Parathyroid adenoma (tissue), 2 donors: Measurements from ENCODE around the gene SPAG9.

ENCODE experiments used
- H2AFZ ChIP-seq: fragments of 300-600 bp; sonication (generic); one replicate; pipeline ENCODE4 v1.7.0; 2017; ENCODE audit warnings: antibody characterized with exemption, mild to moderate bottlenecking
- H3K27ac ChIP-seq: fragments of 300-600 bp; sonication (generic); one replicate; pipeline ENCODE4 v1.7.0; 2017
- H3K27me3 ChIP-seq: fragments of 300-600 bp; sonication (generic); one replicate; pipeline ENCODE4 v1.7.0; 2017; ENCODE audit warnings: low read length; ENCODE audit not compliant: control insufficient read depth, insufficient read depth
- H3K36me3 ChIP-seq: fragments of 300-600 bp; sonication (generic); one replicate; pipeline ENCODE4 v1.7.0; 2017; ENCODE audit warnings: low read length; ENCODE audit not compliant: control insufficient read depth, insufficient read depth
- H3K4me1 ChIP-seq: fragments of 300-600 bp; sonication (generic); one replicate; pipeline ENCODE4 v1.7.0; 2017; ENCODE audit warnings: control low read depth
- H3K4me2 ChIP-seq: fragments of 300-600 bp; sonication (generic); one replicate; pipeline ENCODE4 v1.7.0; 2017; ENCODE audit warnings: low read length
- H3K4me3 ChIP-seq: fragments of 300-600 bp; sonication (generic); one replicate; pipeline ENCODE4 v1.7.0; 2017; ENCODE audit warnings: low read depth, low read length
- H3K79me2 ChIP-seq: fragments of 300-600 bp; sonication (generic); one replicate; pipeline ENCODE4 v1.7.0; 2017; ENCODE audit warnings: control low read depth
- H3K9ac ChIP-seq: fragments of 300-600 bp; sonication (generic); one replicate; pipeline ENCODE4 v1.7.0; 2017; ENCODE audit warnings: mild to moderate bottlenecking
- H3K9me3 ChIP-seq: fragments of 300-600 bp; sonication (generic); one replicate; pipeline ENCODE4 v1.7.0; 2017; ENCODE audit warnings: low read length; ENCODE audit not compliant: control insufficient read depth
- TF ChIP-seq, protein P1 (sequence below): fragments of 300-600 bp; sonication (generic); IDR thresholded peaks from one replicate; pipeline ENCODE4 v1.7.0; 2017; ENCODE audit warnings: antibody characterized with exemption, mild to moderate bottlenecking
- donor health status: primary hyperparathyroidism.

The SPAG9 gene

DNA sequence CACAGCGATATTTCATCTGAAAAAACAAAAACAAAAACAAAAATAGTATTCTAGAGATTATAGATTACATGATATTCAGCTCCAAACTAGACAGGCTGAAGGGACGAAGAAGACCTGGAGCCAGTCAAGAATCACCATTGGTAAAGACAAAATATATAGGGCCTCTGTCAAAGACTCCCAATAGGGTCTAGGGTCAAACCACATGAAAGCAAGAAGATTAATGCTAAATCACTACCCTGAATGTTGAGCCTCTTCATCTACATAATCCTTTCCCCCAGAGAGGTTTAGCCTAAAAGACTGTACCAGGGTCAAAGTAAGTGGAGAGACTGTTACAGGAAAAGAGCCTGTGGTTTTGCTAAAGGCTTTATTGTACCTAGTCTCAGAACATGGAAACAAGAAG lies 21.9 kb upstream of the SPAG9 start:
- H2AFZ ChIP-seq = no peak overlapping the region
- H3K4me1 ChIP-seq = no peaks in the 10 kb centered on the region
- H3K79me2 ChIP-seq = no peaks in the 10 kb centered on the region
- TF ChIP-seq, protein P1, sequence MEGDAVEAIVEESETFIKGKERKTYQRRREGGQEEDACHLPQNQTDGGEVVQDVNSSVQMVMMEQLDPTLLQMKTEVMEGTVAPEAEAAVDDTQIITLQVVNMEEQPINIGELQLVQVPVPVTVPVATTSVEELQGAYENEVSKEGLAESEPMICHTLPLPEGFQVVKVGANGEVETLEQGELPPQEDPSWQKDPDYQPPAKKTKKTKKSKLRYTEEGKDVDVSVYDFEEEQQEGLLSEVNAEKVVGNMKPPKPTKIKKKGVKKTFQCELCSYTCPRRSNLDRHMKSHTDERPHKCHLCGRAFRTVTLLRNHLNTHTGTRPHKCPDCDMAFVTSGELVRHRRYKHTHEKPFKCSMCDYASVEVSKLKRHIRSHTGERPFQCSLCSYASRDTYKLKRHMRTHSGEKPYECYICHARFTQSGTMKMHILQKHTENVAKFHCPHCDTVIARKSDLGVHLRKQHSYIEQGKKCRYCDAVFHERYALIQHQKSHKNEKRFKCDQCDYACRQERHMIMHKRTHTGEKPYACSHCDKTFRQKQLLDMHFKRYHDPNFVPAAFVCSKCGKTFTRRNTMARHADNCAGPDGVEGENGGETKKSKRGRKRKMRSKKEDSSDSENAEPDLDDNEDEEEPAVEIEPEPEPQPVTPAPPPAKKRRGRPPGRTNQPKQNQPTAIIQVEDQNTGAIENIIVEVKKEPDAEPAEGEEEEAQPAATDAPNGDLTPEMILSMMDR = no peak
- no peak overlapping the region for H3K27ac ChIP-seq
- no peaks in the 10 kb centered on the region for H3K27me3 ChIP-seq
- no peaks in the 10 kb centered on the region for H3K36me3 ChIP-seq
- H3K4me3 ChIP-seq = no peak overlapping the region
- H3K9me3 ChIP-seq = no peaks in the 10 kb centered on the region
- no peak overlapping the region for H3K4me2 ChIP-seq
- no peak overlapping the region for H3K9ac ChIP-seq

DNA sequence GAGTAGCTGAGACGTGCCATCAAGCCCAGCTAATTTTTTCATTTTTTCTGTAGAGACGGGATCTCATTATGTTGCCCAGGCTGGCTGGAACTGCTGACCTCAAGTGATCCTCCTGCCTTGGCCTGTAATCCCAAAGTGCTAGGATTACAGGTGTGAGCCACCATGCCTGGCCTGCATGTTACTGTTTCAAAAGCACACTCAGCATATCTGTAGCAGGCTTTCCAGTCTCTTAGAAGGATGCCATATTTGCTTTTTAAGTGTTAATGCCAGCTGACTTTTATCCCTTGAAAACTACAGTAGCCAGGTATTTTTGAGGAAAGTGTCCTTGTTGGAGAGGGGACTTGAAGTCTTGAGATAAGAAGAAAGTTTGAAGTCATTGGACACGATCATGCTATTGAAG lies 15.3 kb upstream of the SPAG9 start:
- Histone ChIP-seq H3K79me2 (no peaks in the 10 kb centered on the region), H2AFZ (no peak overlapping the region), H3K9ac (no peak overlapping the region), H3K4me1 (no peaks in the 10 kb centered on the region), H3K36me3 (no peaks in the 10 kb centered on the region), H3K27me3 (no peaks in the 10 kb centered on the region), H3K4me3 (no peak overlapping the region), H3K9me3 (no peaks in the 10 kb centered on the region), H3K27ac (no peak overlapping the region), H3K4me2 (no peak overlapping the region)
- TF ChIP-seq, protein P1 = no peak

DNA sequence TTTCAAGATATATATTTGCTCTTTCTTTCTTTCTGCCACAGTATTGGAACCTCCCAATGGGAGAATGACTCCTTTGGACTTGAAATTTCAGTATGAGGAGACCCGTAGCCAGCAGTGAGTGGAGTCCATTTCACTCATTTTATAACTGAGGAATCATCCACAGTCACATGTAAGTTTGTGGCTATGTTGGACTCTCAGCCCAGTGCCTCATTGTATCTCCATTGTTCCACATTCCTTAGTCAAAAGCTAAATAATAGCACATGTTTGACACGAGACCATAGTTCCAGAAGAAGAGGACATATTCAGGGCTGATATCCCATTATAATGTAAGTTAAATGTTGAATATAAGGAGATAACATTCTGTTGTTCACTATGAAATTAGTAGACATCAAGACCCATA lies 12.7 kb upstream of the SPAG9 start:
- H3K79me2 ChIP-seq = no peaks in the 10 kb centered on the region
- H2AFZ ChIP-seq = no peak overlapping the region
- no peak overlapping the region for H3K4me2 ChIP-seq
- no peaks in the 10 kb centered on the region for H3K36me3 ChIP-seq
- no peaks in the 10 kb centered on the region for H3K4me1 ChIP-seq
- H3K27ac ChIP-seq = no peak overlapping the region
- H3K4me3 ChIP-seq = no peak overlapping the region
- H3K9ac ChIP-seq = no peak overlapping the region
- TF ChIP-seq, protein P1 = no peak
- H3K27me3 ChIP-seq = no peaks in the 10 kb centered on the region
- H3K9me3 ChIP-seq = no peaks in the 10 kb centered on the region

DNA sequence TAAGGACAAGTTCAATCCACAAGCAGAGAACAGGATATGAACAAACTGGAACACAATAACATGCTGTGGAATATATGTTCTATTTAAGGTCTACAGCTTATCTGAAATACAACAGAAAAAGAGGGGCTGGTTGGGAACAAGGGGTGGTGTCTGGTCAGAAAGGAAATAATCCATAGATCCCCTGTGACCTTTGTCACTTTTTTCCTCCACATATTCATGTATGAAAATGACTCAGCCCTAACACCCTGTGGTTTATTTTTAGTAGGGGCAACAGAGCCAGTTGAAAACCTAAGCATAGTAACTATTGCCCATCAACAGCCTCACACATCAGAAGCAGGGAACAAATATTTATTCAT lies 12.3 kb upstream of the SPAG9 start:
- Histone ChIP-seq H3K9ac (no peak overlapping the region), H2AFZ (no peak overlapping the region), H3K27me3 (no peaks in the 10 kb centered on the region), H3K4me2 (no peak overlapping the region), H3K9me3 (no peaks in the 10 kb centered on the region), H3K4me3 (no peak overlapping the region), H3K79me2 (no peaks in the 10 kb centered on the region), H3K4me1 (no peaks in the 10 kb centered on the region), H3K27ac (no peak overlapping the region), H3K36me3 (no peaks in the 10 kb centered on the region)
- TF ChIP-seq, protein P1 = no peak

DNA sequence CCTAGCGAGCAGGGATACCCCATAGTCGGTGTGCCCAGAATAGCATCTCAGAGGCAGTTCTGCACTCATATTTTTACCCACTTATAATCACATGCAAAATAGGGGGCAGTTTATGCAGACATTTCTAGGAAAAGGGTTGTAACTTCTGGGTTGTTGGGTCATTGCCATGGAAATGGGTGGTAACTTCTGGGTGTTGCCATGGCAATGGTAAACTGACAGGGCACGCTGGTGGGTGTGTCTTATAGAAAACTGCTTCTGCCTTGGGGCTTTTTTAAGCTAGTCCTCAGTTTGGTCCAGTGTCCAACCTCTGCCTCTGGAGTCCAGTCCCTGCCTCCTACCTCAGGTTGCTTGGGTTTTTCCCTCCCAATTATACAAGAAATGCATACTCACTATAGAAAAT lies 7.4 kb upstream of the SPAG9 start:
- Histone ChIP-seq H3K9ac (no peak overlapping the region), H3K9me3 (no peaks in the 10 kb centered on the region), H3K27ac (no peak overlapping the region), H3K36me3 (no peaks in the 10 kb centered on the region), H3K4me3 (no peak overlapping the region), H3K4me2 (no peak overlapping the region), H2AFZ (no peak overlapping the region), H3K4me1 (no peaks in the 10 kb centered on the region), H3K27me3 (no peaks in the 10 kb centered on the region), H3K79me2 (no peaks in the 10 kb centered on the region)
- TF ChIP-seq, protein P1 = no peak
